Bone marrow (tissue), 2 donors: Measurements from ENCODE around the gene DOCK10.
A peak's percentile ranks its signal among the peaks of the same experiment; 100 is the strongest.
"Not testable (repeated sequence)": the region's sequence is repeated elsewhere in the genome, so short reads cannot be mapped to it uniquely, and the experiment has no call there.

Experiments used
- DNase-seq, 2 donors: peaks; one replicate each; lab custom pipeline; 2025; lab: John Stamatoyannopoulos, UW

DOCK10 gene

DNA sequence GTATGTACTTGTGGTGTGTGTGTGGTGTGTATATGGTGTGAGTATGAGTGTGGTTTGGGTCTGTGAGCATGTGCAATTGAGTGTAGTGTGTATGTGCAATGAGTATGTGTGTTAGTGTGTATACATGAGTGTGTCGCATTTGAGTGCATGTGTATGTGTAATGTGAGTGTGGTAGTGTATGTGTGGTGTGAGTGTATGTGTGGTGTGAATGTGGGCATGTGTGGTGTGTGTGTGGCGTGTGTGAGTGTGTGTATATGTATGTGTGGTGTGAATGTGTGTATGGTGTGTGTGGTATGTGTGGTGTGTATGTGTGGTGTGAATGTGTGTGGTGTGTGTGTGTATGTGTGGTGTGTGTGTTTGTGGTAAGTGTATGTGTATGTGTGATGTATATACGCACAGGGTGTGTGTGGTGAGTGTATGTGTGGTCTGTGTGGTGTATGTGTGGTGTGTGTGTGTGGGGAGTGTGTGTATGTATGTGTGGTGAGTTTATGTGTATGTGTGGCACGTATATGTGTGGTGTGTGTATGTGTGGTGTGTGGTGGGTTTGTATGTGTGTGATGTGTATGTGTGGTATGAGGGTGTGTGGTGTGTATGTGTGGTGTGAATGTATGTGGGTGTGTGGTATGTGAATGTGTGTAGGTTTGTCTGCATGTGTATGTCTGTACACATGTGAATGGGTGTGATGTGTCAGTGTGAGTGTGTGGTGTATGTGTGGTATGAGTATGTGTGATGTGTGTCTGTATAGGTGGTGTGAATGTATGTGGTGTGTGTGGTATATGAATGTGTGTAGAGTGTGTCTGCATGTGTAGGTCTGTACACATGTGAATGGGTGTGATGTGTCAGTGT lies 123.4 kb downstream of the DOCK10 start:
- no peak for DNase-seq

DNA sequence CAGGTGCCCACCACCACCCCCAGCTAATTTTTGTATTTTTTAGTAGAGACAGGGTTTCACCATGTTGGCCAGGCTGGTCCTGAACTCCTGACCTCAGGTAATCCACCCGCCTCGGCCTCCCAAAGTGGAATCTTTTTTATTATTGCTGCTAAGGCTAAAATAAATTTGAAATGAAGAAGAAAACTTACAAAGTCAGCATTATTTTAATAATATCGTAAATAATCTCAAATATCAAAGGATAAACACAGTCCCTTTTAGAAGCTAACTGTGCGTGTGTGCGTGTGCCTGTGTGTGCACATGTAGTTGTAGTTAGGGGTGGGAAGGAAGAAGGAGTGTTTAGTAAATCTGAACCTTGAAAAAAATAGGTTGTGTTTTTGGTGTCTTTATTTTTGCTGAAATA lies 125.0 kb downstream of the DOCK10 start:
- DNase-seq: not testable (repeated sequence)

DNA sequence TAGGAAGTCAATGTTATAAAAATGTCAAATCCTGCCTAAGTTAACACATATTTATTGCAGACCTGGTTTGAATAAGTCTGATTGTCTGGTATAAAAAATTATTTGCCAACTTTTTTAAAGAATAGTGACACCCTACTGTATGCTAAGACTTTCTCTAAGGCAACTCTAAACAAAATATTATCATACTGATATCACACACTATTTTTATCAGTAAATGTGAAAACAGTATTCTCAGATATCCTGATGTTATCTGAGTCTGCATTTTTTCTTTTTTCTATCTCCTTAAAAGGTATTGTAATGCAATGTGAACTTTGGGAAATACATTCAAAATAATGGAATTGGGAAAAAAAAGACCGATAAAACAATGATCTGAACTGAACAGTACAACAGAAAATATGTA lies 127.1 kb downstream of the DOCK10 start:
- DNase-seq: no peak

DNA sequence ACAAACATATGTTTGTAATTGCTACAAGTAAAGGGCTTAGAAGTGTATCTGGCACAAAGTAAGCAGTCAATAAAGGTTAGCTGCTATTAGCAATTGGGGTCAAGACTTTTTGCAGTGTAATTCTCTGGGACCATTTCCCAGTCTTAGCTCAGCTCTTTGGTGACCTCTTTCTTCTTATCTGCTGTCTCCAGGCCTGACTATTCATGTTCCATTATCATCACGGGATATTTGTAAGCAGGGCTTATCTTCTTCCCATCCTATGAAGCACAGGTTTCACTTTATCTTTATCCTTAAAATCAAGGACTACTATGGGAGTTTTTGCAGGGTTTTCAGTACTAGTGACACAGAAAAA lies 131.7 kb downstream of the DOCK10 start:
- DNase-seq: no peak

DNA sequence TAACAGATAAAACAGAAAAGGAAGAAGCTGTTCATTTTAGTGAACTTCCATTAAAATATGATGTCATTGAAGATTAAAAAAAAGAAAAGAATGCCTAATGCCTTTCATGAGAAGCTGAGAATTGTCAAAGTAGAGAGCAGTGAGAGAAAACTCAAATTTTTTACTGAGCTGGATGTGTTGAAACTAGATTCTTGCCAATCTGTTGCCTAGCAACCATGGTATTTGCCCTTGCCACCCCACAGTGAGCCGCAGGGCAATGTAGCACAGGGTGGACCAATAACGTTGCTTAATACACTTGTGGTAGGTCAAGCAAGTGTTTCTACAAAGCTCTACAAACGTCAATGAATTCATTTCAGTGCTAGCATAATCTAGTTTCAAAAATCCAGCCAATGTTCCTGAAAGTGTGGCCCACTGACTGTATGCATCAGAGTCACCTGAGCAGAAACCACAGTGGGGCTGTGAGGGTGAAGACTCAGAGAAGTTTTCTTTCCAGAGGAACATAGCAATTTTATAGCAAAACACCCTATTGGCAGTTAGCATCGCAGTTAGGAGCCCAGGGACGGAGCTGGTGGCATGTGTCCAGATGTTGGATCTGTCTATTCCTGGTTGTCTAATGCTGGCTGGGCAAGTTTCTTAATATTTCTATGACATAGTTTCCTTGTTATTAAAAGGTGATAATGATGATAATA lies 132.2 kb downstream of the DOCK10 start:
- no peak for DNase-seq

DNA sequence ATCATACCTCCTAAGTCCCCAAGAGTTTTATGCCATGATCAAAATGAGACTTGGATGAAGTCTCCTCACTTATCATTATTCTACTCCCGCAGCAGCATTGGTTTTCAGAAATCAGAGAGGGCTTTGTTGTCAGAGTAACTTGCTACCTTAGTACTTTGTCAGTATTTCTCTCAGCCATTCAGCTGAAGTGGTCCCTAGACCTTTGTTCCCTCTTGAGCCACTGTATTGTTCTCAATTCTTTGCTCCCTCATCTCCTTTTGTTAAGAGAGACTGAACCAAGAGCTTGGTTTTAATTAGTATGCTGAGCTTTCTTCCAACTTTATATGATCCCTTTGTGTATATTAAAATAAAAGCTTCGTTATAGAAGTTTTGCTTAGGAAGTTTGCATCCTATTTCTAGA lies 133.4 kb downstream of the DOCK10 start:
- DNase-seq: no peak

DNA sequence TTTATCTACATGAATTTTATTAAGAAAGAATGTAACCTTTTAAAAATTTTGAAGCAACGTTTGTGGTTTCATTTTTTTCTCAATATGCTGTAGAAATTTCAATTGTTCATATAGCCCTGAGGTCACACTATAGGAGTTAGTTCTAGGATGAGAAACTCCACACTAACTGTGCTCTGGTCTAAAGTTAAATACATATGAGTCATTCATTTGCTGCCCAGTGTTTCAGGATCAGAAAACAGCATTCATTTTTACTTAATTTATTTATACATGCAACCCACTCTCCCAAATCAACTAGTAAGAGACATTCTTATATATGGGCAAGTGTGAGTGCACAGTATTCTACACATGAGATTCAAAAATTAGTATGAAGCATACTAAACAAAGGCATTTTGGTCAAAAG lies 137.9 kb downstream of the DOCK10 start:
- DNase-seq: no peak

DNA sequence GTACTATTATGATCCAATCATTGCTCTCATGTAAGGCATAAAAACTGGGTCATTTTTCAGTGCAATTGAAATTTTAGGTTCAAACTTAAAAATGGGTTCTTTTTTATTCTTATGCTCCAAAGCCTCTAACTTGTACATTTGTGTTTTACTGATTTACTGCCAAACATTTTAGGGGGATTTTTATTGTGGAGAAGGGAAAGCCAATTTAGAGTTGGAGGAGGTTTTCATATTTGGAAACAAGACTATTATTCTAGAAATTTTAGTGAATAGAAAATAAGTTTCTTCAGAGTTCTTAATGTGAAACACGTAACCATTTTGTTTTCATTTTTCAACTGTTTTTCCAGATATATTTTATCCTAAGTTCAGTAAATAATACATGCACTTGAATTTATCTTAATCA lies 138.6 kb downstream of the DOCK10 start:
- no peak for DNase-seq

DNA sequence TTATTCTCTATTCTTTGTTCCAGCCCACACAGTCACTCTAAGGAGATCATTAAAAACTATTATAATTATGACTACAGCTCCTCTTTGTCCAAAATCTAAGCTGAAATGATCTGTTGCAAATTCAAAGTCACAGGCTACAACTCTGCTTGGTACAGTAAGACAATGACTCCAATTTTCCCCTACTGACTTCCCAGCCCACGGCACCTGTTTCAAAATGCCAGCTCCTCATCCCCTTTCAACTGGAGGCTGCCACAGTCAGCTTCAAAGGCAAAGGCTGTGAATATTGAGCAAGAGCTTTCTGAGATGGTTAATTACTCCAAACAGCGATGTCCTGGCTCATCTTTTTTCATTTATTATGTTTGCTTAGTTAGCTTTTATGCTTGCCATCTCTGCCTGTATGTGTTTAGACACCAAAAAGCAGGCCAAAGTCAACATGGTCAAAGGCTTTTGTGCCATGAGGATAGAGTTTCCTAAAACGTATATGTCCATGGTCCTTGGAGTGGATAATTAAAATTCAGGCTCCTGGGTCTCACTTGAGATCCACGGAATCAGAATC lies 141.1 kb downstream of the DOCK10 start:
- no peak for DNase-seq

DNA sequence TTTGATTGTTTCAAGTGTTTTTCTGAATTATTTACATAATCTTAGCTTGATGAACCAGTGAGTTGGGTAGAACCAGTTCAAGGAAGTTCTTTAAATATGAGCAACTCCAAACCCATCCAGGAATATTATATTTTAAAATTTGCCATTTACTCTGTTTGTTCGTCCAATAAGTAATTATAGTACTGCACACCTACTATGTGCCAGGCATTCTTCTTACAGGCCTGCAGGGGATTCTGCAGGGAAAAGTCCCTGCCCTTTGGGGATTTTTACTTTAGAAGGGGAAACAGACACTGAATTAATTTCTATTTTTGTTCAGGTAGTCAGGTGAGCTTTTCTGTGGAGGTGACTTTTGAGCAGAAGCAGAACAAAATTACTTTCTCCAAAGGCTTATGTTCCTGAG lies 146.9 kb downstream of the DOCK10 start:
- DNase-seq: no peak

DNA sequence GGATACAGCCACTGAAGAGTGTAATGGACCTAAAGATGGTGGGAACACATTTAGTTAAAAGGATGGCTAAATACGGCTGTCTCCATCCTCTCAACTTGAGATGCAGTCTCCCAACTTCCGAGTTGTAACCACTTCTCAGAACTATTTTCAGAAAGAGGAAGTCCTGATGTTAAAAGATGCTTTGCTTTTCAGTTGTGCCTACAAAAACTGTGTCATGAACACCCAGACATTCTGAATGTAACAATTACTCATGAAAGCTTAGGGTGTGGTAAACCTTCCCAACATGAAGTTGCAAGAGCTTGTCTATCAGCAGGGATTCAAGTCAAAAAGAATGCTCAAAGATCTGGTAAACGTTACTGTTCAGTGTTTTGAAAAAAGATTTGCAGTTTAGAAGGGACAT lies 147.9 kb downstream of the DOCK10 start:
- DNase-seq: peak in 1 of 2 donors; percentile 83

DNA sequence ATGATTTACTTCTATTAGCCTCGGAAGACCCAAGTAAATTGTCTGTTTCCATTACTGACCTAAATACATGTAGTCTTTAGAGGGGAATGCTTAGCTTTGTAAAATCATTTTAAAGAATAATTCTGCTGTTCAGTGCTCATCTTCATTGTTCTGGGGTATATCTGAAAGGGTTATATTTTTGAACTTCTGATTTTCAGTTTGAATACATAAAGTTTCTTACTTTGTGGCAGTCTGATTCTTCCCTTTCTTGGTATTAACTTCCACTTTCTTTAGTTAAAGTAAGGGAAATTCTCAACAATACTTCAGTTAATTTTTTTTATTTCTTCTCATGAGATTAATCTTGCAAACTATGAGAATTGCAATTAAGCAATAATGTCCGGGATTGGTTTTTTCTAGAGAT lies 148.4 kb downstream of the DOCK10 start:
- no peak for DNase-seq

DNA sequence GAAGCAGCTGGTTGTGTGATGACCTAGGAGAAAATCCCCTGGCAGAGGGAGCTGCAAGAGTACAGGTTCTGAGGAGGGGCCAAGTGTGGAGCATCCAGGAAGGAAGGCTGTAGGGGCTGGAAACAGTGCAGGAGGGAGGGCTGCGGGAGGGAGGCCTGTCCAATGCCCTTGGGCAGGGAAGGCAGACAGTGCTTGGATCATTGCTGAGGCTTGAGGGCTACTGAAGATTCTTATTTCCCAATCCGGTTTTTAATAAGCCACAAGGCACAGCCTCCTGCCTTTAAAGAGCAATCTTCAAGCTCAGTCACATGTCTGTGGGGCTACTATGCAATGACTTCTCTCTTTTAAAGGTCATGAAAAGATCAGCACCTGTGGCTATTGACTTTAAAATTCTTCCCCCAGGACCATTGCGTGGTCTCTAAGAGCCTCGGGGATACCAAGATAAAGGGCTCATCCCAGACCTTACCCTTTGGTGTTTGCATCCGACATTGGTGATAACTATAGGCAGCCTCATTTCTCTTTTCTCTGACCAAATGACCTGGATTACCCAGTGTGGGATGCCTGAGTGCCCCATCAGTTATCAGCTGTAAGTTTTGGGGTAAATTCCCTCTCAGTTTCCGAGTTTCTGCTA lies 149.6 kb downstream of the DOCK10 start:
- DNase-seq: no peak

DNA sequence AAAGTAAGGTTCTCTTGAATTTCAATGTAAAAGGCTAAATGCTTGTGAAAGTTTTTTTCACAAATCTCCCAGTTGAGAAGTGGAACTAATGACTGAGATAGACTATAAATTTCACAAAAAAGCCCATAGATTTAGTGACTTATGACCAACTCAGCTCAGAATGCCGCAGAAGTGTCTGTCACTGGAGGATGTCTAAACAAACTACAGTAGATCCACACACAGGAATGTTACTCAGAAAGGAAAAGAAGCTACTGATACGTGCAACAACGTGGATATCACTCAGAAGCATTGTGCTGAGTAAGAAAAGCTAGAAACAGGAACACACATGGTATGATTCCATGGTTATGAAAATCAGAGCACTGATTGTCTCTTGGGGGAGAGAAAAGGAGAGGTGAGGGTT lies 151.9 kb downstream of the DOCK10 start:
- no peak for DNase-seq

DNA sequence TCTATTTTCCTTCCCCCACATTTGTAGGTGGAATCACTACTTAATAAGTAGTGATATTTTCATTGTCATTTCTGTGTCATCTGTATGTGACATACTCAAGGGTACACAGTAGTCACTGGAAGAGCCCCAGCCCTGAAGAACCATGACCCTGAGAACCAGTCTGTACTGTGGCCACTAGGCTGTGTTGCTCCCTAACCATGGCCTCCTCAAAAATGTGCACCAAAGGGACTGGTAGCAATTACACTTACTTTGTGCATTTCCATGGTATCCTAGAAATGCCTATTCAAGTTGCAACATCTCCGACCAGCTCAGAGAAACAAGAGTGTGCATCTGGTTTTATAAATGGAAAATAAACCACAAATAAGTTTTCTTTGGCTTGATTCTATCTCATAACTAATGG lies 155.1 kb downstream of the DOCK10 start:
- no peak for DNase-seq

DNA sequence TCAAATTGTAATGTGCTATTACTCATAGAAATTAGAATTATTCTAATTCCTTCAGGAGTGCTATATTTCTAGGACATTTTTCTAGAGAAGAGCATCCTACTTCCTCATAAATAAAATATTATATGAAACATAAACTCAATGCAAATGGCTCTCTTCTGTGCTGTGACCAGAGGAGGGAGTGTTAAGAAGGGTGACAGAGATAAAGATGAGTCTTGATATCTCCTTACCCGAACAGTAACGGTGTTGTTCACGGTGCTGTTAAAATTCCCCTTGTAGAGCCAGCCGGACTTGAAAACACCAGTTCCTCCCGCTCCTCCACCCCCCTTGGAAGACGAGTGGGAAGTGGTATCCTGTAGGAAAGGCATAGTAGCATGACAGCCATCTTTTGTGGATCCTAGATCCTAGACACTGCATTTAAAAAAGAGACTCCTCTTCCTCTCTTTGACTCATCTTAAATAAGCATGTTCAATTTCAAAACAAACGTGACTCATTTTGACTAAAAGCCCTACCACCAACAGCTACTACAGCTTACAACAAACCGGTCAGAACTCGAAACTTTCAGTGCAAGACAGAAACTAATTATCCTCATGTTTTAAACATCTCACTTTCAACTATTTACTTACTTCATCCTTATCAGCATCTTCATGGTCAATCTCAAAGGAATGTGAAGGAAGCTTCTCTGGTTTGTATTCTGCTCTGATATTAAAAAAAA lies 156.3 kb downstream of the DOCK10 start:
- DNase-seq: no peak

DNA sequence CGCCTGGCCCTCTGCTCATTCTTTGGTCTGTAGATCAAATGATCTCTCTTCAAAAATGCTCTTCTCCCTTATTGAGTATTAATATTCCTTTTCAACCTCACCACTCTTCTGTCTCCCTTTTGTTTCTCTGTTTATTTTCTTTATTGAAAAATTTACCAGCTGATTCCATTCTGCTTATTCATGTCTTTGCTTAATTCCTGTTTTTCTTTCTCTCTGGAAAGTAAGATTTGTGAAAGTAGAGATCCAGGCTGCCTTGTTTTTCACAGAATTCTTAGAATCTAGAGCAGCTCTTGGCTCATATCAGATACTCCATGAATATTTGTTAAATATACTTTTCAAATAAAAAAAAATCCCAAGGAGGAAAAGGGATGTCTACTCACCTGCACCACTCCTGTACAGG lies 157.0 kb downstream of the DOCK10 start:
- no peak for DNase-seq

DNA sequence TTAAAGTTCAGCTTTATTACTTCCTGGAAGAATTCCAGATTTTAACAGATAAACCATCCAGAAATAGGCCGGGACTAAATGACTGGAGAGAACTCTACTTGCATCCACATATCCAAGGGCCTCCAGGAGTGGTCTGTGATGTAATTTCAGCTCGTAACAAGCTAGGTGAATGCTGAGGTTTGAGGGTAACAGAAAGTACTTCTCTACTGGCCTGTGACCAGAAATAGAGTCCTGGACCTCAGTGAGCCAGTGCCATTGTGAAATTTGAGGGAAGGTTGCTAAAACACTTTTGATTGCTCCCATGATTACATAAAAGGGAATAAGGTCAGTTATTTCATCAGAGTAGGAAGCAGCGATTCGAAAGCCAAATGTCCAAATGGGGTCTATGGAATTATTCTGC lies 158.1 kb downstream of the DOCK10 start:
- DNase-seq: no peak

DNA sequence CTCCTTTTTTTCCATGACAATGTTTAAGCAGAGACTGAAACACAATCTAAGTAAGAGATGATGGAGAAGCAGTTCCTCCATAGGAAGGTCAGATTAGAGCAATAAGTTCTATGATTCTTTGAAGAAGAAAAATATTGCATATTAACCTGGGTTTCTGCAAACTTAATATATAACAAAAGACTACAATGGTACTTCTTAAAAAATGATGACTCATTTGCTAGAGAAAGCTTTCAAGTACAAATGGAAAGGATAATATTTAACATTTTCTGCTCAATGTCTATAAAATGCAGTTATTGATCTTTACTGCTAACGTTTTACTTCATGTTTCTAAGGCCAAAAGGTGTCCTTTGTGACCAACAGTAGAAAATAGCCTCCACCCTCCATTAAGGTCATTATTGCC lies 158.6 kb downstream of the DOCK10 start:
- no peak for DNase-seq

DNA sequence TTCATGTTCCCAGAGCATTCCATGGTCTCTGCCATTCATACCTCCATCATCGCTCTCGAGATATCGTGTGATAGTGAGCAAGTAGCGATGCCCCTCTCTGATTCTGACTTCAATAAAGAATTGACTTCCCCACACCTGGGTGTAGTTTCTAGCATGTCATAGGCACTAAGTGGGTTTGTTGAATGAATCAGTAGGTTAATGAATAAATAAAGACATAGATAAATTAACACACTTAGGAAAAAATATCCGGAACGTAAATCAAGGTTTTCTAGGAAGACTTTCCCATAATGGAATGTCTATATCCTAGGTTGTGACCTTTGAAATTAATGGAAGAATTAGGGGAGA lies 159.1 kb downstream of the DOCK10 start:
- no peak for DNase-seq

DNA sequence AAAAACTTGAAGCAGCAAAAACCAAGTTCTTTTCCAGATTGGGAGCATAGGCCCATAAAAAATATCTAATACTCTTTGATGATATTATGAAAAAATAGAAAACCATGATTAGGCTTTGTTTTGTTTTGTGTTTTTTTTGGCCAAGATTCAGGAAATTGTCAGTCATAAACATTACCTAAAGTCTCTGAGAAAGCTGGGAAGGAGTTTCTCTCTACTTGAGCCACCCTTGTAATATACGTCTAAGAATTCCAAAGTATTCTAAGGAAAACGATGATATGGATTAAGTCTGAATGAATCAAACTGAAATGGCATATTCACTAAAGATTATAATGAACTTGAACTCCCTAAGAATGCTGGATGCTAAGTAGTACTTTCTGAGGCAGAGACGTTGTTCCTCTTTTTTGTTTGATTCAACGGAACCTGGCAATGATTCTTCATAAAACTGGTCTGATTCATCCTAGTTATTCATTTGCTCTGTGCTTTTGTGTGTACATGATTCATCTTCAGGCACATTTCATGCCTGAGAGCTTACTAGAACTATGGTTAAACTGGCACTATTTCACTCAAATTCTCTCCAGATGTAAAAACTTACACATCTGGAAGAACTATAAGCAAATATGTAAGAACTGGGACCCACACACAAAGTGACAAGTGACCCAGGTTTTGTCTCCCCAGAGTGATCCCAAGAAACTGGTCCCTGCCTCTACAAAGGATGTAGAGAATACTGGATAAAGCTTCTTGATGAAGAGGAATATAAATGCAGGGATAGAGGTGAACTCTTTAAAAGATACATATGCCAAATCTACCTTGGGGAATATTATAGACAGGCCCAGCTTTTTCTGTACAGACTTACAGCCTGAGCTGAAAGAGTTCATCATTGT lies 159.7 kb downstream of the DOCK10 start:
- peak in 1 of 2 donors; percentile 84 for DNase-seq
